ENCODE data around the gene KRT36. TPM values are rescaled to one million over a fixed set of nuclear protein-coding genes. Genes with fewer than 3 reads are reported as not detected.

The KRT36 gene
- total RNA-seq, 2 donors from 2014 or later, result not detected

GRCh38 chr17:41498276-41498675, 8.6 kb upstream of the KRT36 start:
- H3K27me3 ChIP-seq (replicated peaks; ENCODE audit: insufficient read depth), result no peaks in the 10 kb centered on the region
- TF ChIP-seq, protein P1, sequence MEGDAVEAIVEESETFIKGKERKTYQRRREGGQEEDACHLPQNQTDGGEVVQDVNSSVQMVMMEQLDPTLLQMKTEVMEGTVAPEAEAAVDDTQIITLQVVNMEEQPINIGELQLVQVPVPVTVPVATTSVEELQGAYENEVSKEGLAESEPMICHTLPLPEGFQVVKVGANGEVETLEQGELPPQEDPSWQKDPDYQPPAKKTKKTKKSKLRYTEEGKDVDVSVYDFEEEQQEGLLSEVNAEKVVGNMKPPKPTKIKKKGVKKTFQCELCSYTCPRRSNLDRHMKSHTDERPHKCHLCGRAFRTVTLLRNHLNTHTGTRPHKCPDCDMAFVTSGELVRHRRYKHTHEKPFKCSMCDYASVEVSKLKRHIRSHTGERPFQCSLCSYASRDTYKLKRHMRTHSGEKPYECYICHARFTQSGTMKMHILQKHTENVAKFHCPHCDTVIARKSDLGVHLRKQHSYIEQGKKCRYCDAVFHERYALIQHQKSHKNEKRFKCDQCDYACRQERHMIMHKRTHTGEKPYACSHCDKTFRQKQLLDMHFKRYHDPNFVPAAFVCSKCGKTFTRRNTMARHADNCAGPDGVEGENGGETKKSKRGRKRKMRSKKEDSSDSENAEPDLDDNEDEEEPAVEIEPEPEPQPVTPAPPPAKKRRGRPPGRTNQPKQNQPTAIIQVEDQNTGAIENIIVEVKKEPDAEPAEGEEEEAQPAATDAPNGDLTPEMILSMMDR (IDR thresholded peaks at IDR 0.05), result no peak
- no peak for TF ChIP-seq POLR2A (IDR thresholded peaks at IDR 0.05)
- no peak for TF ChIP-seq POLR2AphosphoS5 (IDR thresholded peaks at IDR 0.05)
- no peaks in the 10 kb centered on the region for H3K9me3 ChIP-seq
- H3K27ac ChIP-seq, result no peak overlapping the region
- no peak for DNase-seq (ENCODE audit: low spot score)
- H3K4me3 ChIP-seq, result no peak overlapping the region
- WGBS, result 63% methylated on average over 6 of the region's 6 CpGs
- intact Hi-C loops (cut with DNase I), result no loop called here
- H3K36me3 ChIP-seq, result no peaks in the 10 kb centered on the region
- H3K4me1 ChIP-seq (replicated peaks), result no peaks in the 10 kb centered on the region

DNA sequence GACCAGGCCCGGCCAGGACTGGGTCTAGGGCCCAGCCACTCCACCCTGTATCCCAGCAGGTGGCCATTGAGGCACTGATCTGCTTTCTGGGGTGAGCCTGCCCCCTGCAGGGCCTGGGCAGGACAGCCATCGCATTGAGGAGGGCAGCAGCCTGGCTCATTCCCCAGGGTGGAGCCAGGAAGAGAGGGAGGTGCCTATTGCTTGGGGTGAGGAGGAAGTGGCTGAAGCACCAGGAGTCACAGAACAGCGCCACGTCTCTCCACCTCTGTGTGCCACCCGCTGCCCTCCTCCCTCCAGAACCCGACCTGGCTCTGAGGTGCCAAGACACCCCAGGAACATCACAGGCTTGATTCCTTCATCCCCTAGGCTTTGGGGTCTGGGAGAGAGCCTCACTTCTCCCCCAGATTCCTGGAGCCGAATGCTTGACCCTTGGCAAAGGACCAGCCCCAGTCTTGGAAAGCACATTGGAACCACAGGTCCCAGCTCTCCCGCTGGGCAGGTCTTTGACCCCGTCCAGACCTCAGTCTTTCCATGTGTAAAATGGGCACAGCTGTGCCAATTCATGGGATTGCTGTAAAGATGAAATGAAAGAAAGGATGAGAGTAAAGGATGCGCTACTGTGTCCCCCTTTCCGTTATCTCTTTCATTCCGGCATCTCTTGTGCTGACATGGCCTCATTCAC, 7.2 kb upstream of the KRT36 start:
- WGBS, result 55% methylated on average over 12 of the region's 12 CpGs
- Histone ChIP-seq H3K9me3 (no peaks in the 10 kb centered on the region), H3K4me3 (no peak overlapping the region), H3K4me1 (replicated peaks) (no peaks in the 10 kb centered on the region), H3K27me3 (replicated peaks; ENCODE audit: insufficient read depth) (no peaks in the 10 kb centered on the region), H3K27ac (no peak overlapping the region), H3K36me3 (no peaks in the 10 kb centered on the region)
- intact Hi-C loops (cut with DNase I), result no loop called here
- TF ChIP-seq, protein P1 (IDR thresholded peaks at IDR 0.05), result peak in 3 of 4 experiments; percentile 52 to 90 (median 74)
- TF ChIP-seq POLR2AphosphoS5 (IDR thresholded peaks at IDR 0.05), result peak; percentile 52
- no peak for TF ChIP-seq POLR2A (IDR thresholded peaks at IDR 0.05)
- DNase-seq (ENCODE audit: low spot score), result peak; percentile 59

GRCh38 chr17:41494524-41494923, 4.8 kb upstream of the KRT36 start:
- TF ChIP-seq POLR2A (IDR thresholded peaks at IDR 0.05) (no peak), POLR2AphosphoS5 (IDR thresholded peaks at IDR 0.05) (no peak)
- TF ChIP-seq, protein P1 (IDR thresholded peaks at IDR 0.05), result no peak
- H3K27ac ChIP-seq, result no peak overlapping the region
- 35% methylated on average over 2 of the region's 2 CpGs for WGBS

GRCh38 chr17:41492771-41493170, 3.1 kb upstream of the KRT36 start:
- Histone ChIP-seq H3K4me1 (replicated peaks) (no peaks in the 10 kb centered on the region), H3K9me3 (no peaks in the 10 kb centered on the region), H3K36me3 (no peaks in the 10 kb centered on the region), H3K4me3 (no peak overlapping the region), H3K27me3 (replicated peaks; ENCODE audit: insufficient read depth) (no peaks in the 10 kb centered on the region), H3K27ac (no peak overlapping the region)
- intact Hi-C loops (cut with DNase I), result no loop called here
- WGBS, result 46% methylated on average over 4 of the region's 4 CpGs
- TF ChIP-seq POLR2AphosphoS5 (IDR thresholded peaks at IDR 0.05) (no peak), POLR2A (IDR thresholded peaks at IDR 0.05) (no peak)
- TF ChIP-seq, protein P1 (IDR thresholded peaks at IDR 0.05), result no peak
- no peak for DNase-seq (ENCODE audit: low spot score)

More at GRCh38 chr17:41494524-41494923, 4.8 kb upstream of the KRT36 start:
- no peak for DNase-seq (ENCODE audit: low spot score)
- Histone ChIP-seq H3K27me3 (replicated peaks; ENCODE audit: insufficient read depth) (no peaks in the 10 kb centered on the region), H3K36me3 (no peaks in the 10 kb centered on the region), H3K4me3 (no peak overlapping the region), H3K4me1 (replicated peaks) (no peaks in the 10 kb centered on the region), H3K9me3 (no peaks in the 10 kb centered on the region)
- intact Hi-C loops (cut with DNase I), result no loop called here

DNA sequence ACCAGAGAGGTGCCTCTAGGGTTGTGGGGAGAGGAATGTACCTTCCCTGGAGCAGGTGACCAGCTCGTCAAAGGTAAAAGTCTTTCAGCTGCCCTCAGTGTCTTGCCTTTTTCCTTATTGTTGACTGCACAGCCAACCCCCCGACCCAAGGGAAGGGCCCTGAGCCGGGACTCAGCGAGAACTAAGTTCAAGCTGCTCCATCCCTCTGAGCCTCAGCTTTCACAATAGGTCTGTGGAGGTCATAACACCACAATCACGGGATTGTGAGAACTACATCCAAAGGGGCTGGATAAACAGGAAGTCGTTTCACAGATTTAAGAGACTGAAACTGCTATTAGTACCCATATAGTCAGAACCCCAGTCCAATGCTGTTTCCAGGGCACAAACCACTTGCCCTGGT, 2.6 kb upstream of the KRT36 start:
- Histone ChIP-seq H3K36me3 (no peaks in the 10 kb centered on the region), H3K4me1 (replicated peaks) (no peaks in the 10 kb centered on the region), H3K4me3 (no peak overlapping the region), H3K9me3 (no peaks in the 10 kb centered on the region), H3K27me3 (replicated peaks; ENCODE audit: insufficient read depth) (no peaks in the 10 kb centered on the region), H3K27ac (no peak overlapping the region)
- DNase-seq (ENCODE audit: low spot score), result no peak
- TF ChIP-seq, protein P1 (IDR thresholded peaks at IDR 0.05), result no peak
- no peak for TF ChIP-seq POLR2A (IDR thresholded peaks at IDR 0.05)
- no peak for TF ChIP-seq POLR2AphosphoS5 (IDR thresholded peaks at IDR 0.05)
- intact Hi-C loops (cut with DNase I), result no loop called here
- 68% methylated on average over 6 of the region's 6 CpGs for WGBS
